Progenitor cell of endocrine pancreas (in vitro differentiated cells): Measurements from ENCODE around the gene SENP3. TPM values are rescaled to one million over a fixed set of nuclear protein-coding genes. Genes with fewer than 3 reads are reported as not detected.

ENCODE experiments used
- DNase-seq: peaks from one replicate; pipeline ENCODE4 v3.0.0; 2021; ENCODE audit warnings: low spot score; ENCODE audit not compliant: unreplicated experiment
- H3K27ac Mint-ChIP-seq: 2 replicates; pipeline ENCODE4 v1.8.0; 2021; ENCODE audit warnings: mild to moderate bottlenecking, moderate library complexity, mixed read lengths
- H3K27me3 Mint-ChIP-seq: 2 replicates; pipeline ENCODE4 v1.8.0; 2021; ENCODE audit warnings: mixed read lengths
- H3K36me3 Mint-ChIP-seq: 2 replicates; pipeline ENCODE4 v1.8.0; 2022; ENCODE audit warnings: mixed read lengths; ENCODE audit not compliant: insufficient read depth
- H3K4me1 Mint-ChIP-seq: 2 replicates; pipeline ENCODE4 v1.8.0; 2021; ENCODE audit warnings: low read depth, mixed read lengths
- H3K4me3 Mint-ChIP-seq: 2 replicates; pipeline ENCODE4 v1.8.0; 2021; ENCODE audit warnings: low read depth, mild to moderate bottlenecking, moderate library complexity, mixed read lengths
- H3K9me3 Mint-ChIP-seq: 2 replicates; pipeline ENCODE4 v1.8.0; 2021; ENCODE audit warnings: low read depth, mixed read lengths
- total RNA-seq: library from RNA; stranded (reverse); gene quantifications from 2 replicates; pipeline ENCODE4 v1.2.1, GENCODE V29; 2021
- TF ChIP-seq, protein P1 (sequence below): fragments of 200-600 bp; sonication (generic); IDR thresholded peaks from one replicate; pipeline ENCODE4 v1.5.0; 2021; ENCODE audit warnings: antibody characterized with exemption, mild to moderate bottlenecking; ENCODE audit not compliant: unreplicated experiment

The SENP3 gene
- total RNA-seq, 1 donor from 2014 or later = 62.5 TPM

- peaks cover 1% of the 10 kb centered on the region for H3K36me3 Mint-ChIP-seq
- no peak for DNase-seq
- peak overlapping the region; percentile 30 for H3K27ac Mint-ChIP-seq
- peaks cover 29% of the 10 kb centered on the region for H3K4me1 Mint-ChIP-seq
- TF ChIP-seq, protein P1, sequence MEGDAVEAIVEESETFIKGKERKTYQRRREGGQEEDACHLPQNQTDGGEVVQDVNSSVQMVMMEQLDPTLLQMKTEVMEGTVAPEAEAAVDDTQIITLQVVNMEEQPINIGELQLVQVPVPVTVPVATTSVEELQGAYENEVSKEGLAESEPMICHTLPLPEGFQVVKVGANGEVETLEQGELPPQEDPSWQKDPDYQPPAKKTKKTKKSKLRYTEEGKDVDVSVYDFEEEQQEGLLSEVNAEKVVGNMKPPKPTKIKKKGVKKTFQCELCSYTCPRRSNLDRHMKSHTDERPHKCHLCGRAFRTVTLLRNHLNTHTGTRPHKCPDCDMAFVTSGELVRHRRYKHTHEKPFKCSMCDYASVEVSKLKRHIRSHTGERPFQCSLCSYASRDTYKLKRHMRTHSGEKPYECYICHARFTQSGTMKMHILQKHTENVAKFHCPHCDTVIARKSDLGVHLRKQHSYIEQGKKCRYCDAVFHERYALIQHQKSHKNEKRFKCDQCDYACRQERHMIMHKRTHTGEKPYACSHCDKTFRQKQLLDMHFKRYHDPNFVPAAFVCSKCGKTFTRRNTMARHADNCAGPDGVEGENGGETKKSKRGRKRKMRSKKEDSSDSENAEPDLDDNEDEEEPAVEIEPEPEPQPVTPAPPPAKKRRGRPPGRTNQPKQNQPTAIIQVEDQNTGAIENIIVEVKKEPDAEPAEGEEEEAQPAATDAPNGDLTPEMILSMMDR = no peak
- H3K9me3 Mint-ChIP-seq = no peaks in the 10 kb centered on the region
- H3K27me3 Mint-ChIP-seq = no peaks in the 10 kb centered on the region
- H3K4me3 Mint-ChIP-seq = no peak overlapping the region
Observed at GRCh38 chr17:7556627-7557026, 5.1 kb upstream of the SENP3 start.

DNA sequence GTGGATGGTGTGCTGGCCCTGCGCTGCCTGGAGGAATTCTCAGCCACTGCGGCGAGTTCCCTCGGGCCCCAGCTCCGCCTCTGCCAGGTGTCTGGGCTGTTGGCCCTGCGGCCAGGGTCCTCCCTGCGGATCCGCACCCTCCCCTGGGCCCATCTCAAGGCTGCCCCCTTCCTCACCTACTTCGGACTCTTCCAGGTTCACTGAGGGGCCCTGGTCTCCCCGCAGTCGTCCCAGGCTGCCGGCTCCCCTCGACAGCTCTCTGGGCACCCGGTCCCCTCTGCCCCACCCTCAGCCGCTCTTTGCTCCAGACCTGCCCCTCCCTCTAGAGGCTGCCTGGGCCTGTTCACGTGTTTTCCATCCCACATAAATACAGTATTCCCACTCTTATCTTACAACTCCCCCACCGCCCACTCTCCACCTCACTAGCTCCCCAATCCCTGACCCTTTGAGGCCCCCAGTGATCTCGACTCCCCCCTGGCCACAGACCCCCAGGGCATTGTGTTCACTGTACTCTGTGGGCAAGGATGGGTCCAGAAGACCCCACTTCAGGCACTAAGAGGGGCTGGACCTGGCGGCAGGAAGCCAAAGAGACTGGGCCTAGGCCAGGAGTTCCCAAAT lies 4.5 kb upstream of the SENP3 start:
- Mint-ChIP-seq H3K9me3 (no peaks in the 10 kb centered on the region), H3K4me3 (no peak overlapping the region), H3K4me1 (peaks cover 27% of the 10 kb centered on the region), H3K27me3 (no peaks in the 10 kb centered on the region), H3K27ac (no peak overlapping the region), H3K36me3 (peaks cover 1% of the 10 kb centered on the region)
- no peak for DNase-seq
- TF ChIP-seq, protein P1 = no peak

- H3K36me3 Mint-ChIP-seq = no peaks in the 10 kb centered on the region
- H3K4me3 Mint-ChIP-seq = no peak overlapping the region
- H3K27me3 Mint-ChIP-seq = no peaks in the 10 kb centered on the region
- H3K27ac Mint-ChIP-seq = peak overlapping the region; percentile 93
- TF ChIP-seq, protein P1 = no peak
- no peaks in the 10 kb centered on the region for H3K9me3 Mint-ChIP-seq
- no peak for DNase-seq
- H3K4me1 Mint-ChIP-seq = peaks cover 33% of the 10 kb centered on the region
Observed at GRCh38 chr17:7557775-7558543, 3.8 kb upstream of the SENP3 start.

- Mint-ChIP-seq H3K27ac (peak within 1 kb of the TSS; percentile 93), H3K36me3 (no peaks in the 10 kb centered on the region), H3K27me3 (no peaks in the 10 kb centered on the region), H3K9me3 (no peaks in the 10 kb centered on the region), H3K4me3 (no peak within 1 kb of the TSS), H3K4me1 (peaks cover 33% of the 10 kb centered on the region)
- TF ChIP-seq, protein P1 = no peak
- DNase-seq = no peak
Observed at GRCh38 chr17:7558544-7559319, 3.0 kb upstream of the SENP3 start, which contains the start of gene TNFSF13. TNFSF13 (plus strand) TSS chr17:7558750; CDS start chr17:7559040, 290 bp downstream.
